GM18520 (cell line): Measurements from ENCODE around the gene GRB2.

Source experiments
- ATAC-seq: cut with Tn5 transposase; IDR thresholded peaks from one replicate; pipeline ENCODE4 v1.9.1; 2021; ENCODE audit not compliant: unreplicated experiment

Gene GRB2

DNA sequence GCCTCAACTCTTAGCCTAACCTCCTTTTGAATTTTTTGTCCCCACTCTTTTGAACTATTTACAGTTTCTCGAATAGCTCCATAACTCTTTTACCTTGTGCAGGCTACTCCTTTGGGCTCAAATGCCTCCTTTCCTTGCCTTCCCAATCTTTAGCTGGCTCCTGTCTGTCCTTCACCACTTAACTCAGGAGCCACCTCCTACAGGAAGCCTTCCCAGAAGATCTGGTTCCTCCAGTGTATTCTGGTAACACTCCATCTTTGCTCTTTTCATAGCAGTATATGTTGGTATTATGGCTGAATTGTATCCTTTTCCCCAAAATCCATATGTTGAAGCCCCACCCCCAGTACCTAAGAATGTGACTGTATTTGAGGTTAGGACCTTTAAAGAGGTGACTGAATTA, 9.0 kb upstream of the GRB2 start:
- no peak for ATAC-seq

DNA sequence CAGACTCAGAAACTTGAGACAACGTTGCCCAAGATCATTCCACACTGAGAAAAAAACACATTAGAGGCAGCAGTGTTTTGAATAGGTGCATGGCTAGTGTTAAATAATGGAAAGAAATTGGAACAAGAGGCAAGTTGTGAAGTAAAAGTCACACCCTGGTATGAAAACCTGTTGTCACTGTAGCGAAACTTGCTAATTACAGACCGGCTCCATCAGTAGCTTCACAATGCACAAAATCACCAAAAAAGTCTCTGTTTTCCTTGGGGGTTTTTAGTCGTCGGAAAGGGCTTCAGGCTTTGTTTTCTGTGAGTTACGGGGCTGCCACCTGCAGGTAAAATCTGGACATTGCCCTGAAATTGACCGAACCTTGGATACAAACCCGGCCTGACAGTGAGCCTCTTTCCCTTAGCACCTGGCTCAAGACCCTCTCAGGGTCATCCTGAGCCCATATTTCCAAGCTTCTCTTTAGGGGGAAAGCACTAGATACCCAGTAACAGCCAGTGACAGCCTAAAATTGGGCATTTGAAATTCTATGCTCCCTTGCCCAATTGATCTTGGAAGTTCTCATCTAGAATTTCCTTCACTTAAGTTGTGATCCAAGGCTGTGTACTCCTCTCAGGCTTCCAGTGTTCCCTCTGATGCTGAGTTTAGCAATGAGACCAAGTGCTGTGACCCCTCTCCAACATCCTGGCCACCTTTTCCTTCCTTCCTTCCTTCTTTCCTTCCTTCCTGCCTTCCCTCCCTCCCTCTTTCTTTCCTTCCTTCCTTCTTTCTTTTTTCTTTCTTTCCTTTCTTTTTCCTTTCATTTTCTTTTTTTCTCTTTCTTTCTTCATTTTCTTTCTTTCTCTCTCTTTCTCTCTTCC, 7.2 kb upstream of the GRB2 start:
- peak; percentile 70 for ATAC-seq

DNA sequence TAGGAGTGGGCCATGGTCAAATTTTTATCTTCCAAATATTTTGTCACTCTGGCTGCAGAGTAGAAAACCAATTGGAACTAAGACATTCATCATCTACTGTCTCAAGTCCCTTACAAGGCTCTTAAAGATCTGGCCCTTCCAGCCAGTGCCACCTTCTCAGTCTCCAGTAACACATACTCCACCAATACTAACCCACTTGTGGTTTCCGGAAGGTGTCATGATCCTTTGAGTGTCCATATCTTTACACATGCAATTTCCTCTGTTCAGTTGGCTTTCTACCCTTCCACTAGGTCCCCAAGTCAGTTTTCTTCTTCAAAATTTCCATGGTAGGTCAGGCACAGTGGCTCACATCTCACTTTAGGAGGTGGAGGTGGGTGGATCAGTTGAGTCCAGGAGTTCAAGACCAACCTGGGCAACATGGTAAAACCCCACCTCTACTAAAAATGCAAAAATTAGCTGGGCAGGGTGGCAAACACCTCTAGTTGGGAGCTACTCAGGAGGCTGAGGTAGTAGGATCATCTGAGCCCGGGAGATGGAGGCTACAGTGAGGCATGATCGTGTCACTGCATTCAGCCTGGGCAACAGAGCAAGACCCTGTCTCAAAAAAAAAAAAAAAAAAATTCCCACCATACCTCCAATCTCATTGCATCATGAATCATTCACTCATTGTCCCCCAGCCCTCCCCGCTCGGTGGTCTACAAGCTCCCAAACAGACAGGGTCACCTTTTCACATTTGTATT, 6.0 kb upstream of the GRB2 start:
- ATAC-seq, result no peak

DNA sequence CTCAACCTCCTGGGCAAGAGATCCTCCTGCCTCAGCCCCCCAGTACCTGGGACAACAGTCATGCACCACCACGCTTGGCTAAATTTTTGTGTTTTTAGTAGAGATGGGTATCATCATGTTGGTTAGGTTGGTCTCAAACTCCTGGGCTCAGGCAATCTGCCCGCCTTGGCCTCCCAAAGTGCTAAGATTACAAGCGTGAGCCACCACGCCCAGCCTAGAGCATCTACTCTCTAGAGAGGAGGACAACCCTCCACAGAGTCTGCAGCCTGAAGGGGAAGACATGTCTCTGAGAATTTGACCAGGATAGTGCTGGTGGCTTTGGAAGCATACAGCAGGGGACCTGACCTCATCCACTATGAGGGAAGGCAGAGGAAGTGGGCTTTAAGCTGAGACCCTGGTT, 4.7 kb upstream of the GRB2 start:
- ATAC-seq, result no peak

DNA sequence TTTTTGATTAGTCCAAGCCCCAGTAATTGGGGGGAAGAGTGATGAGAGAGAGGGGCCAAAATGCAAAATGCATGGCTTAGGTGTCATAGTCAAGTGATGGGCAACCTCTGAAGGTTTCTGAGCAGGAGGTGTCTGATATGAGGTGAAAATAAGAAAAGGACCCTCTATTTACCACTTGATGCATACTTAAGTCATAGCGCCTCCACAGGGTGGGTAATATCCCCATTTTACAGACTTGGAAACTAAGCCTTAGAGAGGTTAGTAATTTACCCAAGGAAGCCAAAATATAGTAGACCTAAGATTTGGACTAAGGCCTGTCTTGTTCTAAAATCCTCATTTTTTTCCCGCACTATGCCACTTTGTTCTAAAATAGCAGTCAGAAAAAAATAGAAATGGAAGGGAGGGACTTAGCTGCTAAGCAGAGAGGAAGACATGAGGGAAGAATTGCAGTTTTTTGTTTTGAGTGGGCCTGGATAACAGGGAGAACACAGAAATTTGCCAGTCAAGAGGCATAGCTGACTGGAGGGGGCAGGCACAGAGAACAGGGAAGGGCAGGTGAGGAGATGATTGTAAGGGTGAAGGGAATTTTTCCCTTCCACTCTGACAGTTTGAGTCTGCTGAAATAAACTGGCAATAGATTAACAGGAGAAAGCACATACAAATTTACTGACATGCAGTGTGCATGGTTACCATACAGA, 2.3 kb upstream of the GRB2 start:
- ATAC-seq, result no peak

DNA sequence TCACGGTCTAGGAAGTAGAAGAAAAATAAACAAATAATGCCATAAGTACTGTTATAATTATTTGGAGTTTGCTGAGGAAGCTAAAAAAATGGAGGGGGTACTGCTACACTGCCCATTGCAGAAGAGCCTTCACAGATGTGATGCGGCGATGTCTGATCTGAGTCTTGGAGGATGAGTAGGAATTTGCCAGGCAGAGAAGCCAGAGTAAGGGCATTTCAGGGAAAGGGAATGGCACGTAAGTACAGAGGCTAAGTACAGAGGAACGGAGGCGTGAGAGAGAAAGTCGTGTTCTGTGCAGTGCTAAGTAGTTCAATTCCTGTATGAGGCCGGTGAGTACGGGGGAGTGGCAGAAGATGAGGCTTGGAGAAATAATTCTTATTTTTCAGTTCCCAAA, 741 bp upstream of the GRB2 start:
- ATAC-seq, result no peak

DNA sequence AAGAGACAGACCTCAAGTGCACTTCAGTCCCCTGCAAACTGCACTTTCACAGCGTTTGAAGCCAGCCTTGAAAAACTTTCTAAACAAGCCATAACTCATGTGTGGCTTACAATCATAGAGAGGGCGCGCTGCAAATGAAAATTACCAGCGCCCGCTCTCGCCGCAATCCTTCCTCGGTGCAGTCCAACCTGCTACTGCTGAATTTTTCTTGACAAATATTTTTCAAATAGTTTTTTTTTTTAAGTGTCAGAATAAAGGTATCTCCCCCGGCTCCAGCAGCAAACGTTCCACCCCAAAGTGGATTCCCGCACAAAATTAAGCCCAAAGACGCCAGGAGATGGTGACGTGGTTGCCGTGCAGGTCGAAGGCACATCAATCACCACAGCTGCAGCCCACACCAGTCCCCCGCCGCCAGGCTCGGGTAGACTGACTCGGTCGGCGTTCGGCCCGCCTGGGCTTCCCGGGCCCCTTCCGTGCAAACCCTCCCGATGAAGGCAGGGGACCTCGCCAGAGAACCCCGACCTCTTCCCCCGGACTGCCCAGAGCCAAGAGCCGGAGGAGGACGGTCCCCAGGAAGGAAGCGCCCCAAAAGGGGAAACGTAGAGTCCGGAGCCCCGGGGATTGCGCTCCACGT, 630 bp downstream of the GRB2 start:
- peak; percentile 1 for ATAC-seq

DNA sequence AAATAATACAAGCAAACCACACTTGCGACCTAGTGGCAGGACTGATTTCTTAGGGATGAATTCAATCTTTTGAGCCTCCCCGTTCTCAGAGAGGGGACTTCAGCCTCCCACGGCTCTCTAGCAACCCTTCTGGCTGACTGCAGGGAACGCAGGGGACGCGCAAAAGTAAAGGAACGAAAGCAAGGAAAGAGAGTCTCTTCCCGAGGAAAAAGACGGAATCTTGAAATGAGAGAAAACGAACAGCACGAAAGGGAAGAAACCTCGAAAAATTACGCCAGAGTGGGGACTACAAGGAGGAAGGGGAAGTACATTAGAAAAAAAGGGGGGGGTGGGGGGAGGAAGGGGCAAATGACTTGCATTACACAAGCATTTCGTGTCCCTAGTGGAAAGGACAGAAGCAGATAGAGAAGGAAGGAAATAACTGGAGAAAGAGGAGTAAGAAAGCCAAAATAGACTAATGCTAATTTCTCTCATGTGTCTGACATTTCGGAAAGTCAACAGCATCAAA, 1.2 kb downstream of the GRB2 start:
- ATAC-seq, result no peak

DNA sequence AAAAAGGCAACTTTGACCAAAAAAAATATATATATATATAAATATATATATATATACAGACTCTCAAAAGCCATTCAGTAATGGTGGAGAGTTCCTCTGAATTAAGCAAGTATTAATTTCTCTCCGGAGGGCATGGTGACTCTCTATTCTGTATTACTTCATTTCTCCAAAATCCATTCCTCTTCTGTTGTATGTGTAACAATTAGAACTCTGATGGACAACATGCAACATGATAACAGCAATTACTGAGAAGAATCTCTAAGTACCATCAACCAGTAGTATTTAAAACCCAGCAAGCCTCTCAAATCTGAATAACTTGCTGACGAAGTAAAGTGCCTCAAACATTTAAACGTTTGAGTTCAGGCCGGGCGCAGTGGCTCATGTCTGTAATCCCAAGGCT, 2.3 kb downstream of the GRB2 start:
- ATAC-seq, result no peak

DNA sequence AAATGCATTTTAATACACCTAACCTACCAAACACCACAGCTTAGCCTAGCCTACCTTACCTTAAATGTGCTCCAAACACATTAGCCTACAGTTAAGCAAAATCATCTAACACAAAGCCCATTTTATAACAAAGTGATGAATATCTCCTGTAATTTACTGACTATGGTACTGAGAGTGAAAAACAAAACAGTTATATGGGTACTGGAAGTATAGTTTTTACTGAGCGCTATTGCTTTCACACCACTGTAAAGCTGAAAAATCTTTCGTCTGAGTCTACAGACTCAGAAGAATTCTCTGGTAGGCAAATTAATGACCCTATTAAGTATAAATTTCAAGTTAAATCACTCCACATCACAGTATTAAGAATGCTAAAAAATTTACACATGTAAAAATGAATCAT, 3.5 kb downstream of the GRB2 start:
- ATAC-seq, result no peak

DNA sequence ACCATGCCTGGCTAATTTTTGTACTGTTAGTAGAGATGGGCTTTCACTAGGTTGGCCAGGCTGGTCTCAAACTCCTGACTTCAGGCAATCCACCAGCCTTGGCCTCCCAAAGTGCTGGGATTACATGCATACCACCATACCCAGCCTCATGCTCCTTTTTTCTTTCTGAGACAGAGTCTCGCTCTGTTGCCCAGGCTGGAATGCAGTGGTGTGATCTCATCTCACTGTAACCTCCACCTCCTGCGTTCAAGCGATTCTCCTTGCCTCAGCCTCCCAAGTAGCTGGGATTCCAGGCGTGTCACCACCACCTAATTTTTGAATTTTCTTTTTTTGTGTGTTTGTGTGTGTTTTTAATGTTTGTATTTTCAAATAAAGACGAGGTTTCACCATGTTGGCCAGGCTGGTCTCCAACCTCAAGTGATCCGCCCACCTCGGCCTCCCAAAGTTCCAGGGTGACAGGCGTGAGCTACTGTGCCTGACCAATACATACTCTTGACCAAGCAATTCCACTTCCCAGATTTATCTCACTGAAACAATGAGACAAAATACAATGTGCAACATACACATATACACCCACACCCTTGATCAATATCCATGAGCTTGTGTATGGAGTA, 5.0 kb downstream of the GRB2 start:
- ATAC-seq, result no peak

DNA sequence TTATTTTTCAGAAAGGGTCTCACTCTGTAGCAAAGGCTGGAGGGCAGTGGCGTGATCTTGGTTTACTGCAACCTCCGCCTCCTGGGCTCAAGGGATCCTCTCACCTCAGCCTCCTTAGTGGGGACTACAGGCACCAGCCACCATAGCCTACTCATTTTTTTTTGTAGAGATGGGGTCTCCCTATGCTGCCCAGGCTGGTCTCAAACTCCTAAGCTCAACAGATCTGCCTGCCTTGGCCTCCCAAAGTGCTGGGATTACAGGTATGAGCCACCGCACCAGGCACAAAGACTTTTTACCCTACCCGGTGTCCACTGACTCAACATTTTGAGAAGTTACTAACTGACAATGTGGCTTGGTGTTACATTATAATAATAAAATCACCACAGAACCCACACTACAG, 7.2 kb downstream of the GRB2 start:
- no peak for ATAC-seq

DNA sequence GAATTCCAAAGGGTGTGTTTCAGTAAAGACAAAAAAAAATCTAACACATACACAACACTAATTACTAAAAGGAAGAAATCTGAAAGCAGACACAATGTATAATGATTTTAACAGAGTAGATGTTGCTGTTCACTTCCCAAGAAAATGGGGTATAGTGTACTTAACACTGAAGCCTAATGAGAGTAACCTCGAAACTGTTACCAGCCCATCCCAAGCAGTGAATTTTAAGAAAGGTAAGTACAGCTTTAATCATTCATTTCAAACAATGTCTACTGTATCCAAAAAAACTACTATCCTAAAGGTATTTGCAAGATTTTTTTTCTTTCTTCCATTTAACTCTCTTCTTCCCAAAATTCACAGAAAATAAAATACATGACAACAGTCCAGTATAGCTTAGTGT, 8.3 kb downstream of the GRB2 start:
- no peak for ATAC-seq

DNA sequence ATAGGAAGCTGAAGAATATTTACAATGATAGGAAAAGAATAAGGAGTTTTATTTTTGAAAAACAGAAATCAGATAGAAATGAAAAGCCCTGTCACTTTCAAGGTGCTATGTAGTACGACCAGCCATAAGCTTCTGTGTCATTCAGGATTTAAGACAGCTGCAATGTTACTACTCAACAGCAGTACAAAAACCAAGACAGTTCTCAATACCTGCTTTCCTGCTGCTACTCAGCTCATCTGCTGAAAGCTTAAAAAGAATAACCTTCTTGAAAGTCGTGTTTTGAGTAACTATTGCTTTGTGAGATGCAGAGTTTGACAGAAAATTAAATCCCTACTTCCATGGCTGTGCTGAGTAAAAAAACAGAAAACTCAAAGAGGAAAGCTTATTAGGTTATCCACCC, 8.7 kb downstream of the GRB2 start:
- ATAC-seq, result no peak

DNA sequence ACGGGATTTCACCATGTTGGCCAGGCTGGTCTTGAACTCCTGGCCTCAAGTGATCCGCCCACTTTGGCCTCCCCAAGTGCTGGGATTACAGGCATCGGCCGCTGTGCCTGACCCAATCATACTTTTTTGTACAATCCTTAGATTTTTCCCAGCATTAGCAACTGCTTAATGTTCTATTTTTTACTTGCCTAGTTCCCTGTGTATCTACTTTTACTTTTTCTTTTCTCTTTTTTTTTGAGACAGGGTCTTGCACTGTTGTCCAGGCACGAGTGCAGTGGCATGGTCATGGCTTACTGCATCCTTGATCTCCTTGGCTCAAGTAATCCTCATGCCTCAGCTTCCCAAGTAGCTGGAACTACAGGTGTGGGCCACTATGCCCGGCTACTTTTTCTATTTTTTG, 9.5 kb downstream of the GRB2 start:
- no peak for ATAC-seq

DNA sequence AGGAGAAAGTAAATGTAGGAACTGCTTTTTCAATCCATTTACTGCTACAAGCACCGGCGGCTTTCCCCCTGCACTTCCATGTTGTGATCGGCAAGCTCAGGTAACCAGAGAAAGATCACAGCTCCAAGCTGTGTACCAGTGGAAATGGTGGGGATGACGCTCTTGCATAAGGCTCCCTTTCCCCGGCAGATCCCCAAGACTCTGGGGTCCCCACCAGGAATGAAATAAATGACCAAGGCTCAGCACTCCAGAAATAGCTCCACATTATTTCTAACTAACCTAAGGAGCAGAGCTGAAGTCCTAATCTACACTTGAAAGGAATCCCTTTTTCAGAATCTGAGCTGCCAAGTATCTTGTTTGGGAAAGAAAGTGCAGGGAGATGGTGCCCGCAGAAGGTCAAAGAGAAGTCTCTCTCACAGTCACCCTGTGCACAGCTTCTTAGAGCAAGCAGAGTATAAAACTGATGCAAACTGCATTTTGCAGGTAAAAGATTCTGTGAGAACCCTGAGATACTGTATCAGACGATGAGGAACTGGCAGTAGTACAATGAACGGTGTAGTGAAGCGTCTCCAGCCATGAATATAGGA, 11.1 kb downstream of the GRB2 start:
- no peak for ATAC-seq

DNA sequence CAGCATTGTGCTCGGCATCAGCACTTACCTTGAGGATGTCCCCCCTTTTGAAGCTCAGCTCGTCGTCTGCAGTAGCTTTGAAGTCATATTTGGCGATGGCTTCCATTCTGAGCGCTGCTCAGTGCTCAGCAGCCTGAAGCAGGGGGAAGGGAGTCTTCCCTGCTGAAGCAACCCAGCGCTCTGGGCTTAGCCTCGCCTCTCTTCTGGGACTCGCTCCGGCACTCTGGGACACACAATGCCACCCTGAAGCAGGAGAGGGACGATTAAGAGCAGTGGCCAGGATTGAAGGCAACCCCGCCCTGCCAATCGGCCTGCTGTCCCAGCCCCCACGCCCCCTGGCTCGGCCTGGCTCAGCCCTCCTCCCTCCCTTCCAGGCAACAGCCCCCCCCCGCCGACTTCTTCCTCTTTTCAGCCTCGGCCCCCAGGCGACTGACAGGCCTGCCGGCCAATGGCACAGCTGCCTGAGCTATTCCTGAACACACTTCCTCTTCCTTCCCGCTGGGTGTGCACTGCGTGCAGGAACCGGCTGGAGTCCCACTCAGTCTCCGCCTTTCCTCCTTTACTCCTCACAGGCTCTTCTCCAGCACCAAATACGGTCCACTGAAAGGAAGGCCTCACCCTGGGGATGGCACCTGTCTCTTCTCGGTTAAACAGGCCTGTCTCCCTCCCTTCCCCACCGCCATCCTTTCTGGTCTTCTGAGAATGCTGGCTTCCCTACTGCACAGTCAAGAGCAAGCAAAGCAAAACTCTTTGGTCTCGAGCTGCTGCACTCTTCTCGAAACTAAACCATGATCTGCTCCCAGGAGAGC, 11.8 kb downstream of the GRB2 start:
- ATAC-seq, result peak; percentile 83

DNA sequence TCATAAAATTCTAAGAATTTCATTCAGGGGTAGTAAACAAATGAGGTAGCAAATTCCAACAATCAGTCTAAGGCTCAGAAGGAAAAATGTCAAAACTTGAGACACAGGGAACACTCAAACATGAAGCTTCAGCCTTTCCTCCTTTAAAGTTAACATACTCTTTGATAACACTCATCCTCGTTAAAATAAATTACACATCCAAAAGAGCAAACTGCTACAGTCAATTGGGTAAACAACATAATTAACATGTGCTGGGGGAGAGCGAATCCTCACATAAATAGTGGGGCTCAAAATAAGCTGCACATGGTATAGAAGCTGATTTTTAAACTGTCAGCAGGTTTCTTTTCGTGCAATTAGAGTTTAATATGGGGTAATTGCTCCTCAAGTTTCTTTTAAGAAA, 12.9 kb downstream of the GRB2 start:
- no peak for ATAC-seq

DNA sequence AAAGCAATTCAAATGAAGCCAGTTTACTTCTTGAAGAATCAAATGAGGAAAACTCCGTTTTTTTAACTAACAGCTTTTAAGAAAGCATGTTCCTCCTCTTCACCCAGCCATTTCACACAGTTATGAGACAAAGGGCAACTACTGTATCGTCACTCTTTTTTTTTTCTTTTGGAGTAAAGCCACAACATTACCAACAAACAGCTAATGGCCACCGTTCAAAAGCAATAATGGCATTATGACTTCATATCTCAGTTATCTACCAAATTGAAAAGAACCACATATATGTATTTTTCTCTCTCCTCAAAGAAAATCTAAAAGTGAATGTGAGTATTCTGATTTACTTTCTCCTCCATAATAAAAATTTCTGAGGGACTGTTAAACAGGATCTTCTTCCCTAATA, 14.5 kb downstream of the GRB2 start:
- ATAC-seq, result no peak
